ENCODE results near the gene KMT2C.

KMT2C gene

GRCh38 chr7:152180587-152180986 lies 255.2 kb downstream of the KMT2C start:
- no peak for DNase-seq

DNA sequence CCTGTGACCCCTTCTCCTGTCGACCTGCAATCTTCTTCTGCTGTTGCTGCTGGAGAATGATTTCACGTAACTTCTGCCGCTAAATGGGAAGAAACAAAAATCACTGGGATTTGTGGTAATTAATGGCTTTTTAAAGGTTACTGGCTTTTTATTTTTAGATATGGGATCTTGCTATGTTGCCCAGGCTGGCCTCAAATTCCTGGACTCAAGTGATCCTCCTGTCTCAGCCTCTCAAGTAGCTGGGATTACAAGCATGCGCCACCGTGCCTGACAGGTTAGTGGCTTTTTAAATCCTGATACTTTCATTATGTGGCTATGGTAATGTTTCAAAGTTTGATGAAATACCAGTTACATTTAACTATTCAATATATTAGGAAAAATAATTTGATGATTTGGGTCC lies 255.8 kb downstream of the KMT2C start:
- DNase-seq, result no peak

DNA sequence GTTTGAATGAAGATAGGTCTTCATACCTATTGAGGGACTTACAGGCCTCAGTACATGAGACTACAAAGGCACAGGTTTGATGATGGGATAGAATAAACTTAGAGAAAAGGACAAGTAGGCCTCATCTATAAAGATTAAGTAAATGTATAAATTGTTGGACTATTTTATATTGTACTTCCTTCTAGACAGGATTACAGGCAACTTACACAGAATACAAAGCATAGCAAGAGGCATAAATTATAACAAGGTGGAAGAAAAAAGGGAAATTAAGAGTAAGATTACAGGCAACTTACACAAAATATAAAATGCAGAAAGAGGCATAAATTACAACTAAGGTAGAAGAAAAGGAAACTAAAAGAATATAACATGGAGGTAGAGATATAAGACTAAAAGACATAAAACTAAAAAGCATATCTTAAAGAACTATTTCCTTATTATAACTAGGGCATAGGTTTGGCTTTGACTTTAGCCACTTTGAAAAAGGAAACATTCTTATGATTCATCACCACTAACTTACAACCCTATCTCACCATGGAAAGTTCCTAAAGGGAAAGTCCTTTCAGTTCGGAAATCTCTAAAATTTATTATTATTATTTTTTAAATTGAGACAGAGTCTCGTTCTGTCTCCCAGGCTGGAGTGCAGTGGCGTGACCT lies 257.3 kb downstream of the KMT2C start:
- no peak for DNase-seq

DNA sequence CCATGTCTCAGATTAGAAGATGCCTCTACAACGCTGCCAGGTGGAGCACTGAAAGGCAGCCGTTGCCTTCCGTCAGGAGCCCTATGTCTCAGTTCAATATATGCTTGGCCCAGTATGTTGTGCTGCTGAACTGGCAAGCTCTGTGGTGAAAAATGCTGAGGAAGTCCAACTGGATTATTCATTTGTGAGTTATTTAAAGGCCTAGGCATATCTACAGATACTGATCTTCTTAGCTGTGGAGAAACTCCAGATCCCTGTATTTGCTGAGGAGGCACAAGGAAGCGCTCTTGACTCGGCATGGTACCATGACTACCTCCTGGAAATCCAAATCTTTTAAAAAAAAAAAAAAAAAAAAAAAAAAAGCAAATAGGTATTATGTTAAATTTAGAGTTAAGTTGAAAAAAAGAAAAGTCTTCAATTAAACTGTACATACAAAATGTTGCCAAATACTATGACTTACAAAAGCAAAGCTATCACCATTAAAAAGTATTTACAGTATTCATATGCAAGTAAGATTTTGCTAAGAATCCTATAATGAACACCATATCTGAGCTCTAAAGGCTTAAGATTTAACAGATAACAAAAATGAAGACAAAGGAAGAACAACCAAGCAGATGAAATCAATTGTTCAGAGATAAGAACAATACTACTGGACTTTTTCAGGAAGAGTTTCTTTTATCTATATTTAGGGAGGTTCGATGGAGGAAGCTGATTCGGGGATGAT lies 258.0 kb downstream of the KMT2C start:
- DNase-seq, result no peak

- no peak for DNase-seq
Measured at GRCh38 chr7:152176797-152177196, 259.0 kb downstream of the KMT2C start.

DNA sequence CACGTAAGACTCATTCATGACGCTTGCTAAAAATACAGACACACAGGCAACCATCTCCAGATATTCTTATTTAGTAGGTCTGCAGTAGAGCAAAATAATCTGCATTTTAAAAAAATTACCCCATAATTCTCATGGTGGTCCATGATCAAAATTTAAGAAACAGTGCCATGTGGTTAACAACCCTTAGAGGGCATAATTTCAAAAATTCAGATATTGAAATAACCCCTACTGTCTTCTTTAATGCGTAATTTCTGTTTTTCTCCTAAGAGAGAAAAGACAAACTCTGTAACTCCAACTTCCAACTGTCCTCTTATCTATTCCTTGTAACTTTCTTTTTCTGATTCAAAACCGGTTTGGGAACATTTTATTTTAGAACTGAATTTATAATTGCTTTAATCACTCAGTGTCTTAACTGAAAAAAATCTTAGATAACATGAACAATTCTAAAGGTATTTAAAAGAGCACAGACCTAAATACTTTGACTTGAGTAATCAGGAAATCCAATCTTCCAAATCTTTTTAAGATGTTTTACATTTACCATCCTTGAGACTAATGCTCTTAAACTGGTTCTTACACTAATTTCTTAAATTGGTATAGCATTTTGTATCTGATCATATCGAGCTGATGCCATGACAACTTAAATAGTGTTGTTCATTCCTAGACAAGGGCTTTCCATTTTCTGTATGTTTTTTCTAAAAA lies 262.3 kb downstream of the KMT2C start:
- DNase-seq, result no peak

DNA sequence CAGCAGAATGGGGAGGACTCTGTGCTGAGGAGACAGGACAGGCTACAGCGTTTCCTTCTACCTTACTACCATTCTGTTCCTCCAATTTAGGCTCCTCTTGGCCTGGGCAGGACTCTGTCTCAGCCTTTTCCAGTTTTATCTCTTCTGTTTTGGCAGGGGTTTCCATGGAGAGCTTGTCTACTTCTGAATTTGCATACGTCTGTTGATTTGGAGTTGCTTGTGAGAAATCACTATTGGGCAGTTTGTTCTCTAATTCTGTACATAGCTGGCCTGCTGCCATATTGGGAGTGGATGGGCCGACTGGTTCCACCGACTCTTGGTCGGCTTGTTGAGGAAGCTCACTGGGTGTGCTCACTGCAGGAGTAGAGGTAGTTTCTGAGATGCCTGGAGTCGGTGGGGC lies 273.5 kb downstream of the KMT2C start:
- no peak for DNase-seq

DNA sequence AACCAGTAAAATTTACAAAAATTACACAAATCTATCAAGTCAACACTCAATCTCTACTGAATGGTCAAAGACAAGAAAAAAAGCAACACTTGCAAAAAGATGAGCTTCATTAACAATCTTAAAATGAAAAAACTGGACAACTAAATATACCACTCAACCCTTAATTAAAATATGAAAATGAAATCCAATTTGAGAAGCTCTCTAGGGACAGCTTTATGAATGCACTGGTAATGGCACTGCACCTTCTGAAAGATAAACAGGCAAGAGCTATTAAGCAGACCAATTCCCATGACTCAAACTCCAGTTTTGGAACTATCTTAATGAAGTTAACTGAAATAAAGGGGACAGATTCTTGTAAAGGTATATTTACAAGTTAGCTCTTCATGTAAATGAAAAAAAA lies 274.6 kb downstream of the KMT2C start:
- no peak for DNase-seq

DNA sequence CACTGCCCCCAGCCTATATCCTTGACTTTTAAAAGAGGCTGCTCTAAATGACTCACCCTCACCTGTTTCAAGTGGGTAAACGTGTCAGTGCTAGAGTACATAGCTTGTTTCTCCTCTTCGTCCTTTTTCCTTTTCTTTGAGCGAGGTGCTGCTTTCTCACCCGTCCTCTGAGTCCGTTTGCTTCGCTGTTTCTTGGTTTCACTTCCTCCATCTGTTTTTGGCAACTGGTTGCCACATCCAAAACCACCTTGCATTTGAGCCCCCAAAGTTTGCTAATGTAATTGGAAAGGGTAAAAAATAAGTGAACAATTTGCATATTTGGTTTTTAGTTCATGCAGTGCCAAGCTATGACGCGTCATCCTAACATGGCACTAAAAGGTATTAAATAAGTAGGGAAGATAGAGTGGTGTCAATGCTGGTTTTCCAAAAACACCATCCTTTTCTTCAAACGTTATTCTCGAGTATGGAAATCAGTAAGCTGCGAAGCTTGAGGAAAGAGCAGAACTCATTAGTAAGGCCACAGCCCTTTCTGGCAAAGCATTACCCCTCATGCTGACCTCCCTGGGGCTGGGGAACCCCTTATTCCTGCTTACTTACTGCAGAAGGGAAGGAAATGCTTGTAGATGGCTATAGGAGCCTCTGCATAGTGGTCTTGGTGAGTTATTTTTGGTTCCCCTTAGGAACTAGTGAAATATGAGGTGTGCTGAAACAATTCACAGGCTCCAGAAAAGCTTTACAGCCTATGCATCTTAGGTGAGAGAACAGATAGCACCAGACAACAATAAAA lies 276.8 kb downstream of the KMT2C start:
- DNase-seq, result no peak

DNA sequence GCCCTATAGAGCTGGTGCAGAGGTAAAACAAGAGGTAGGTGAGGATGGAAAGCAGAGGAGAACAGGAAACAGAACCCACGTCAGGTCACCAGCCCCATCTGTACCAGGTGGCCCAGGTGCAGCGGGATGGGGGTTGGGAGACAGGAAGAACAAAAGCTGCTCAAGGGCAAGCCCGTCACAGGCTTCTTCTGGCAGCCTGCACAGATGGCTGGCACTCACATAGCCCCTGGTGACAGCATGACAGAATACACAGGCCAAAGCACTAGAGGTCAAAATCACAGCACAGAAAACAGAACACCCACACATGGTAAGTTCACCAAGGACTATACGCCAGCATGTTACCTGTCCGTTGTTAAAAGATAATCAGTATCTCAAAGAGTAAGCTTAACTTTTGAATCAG lies 283.5 kb downstream of the KMT2C start:
- DNase-seq, result no peak

DNA sequence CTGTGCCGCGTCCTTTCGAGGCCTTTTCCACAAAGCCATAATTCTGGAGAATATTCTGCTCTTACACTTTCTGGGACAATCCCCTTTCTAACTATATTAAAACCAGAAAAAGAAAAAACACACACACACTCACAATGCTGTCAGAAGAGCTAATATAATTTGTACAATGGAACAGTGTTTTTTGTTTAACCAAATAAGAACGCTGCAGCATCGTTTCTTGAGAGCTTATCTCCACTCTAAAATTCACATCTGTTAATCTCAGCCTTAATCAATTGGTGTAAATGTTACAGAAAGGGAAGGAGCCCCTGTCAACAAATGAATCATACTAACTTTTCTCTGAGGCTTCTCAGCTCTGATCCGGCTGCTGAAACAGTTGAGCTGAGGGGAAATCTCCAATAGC lies 286.4 kb downstream of the KMT2C start:
- DNase-seq, result no peak

GRCh38 chr7:152148706-152149105 lies 287.1 kb downstream of the KMT2C start:
- no peak for DNase-seq

DNA sequence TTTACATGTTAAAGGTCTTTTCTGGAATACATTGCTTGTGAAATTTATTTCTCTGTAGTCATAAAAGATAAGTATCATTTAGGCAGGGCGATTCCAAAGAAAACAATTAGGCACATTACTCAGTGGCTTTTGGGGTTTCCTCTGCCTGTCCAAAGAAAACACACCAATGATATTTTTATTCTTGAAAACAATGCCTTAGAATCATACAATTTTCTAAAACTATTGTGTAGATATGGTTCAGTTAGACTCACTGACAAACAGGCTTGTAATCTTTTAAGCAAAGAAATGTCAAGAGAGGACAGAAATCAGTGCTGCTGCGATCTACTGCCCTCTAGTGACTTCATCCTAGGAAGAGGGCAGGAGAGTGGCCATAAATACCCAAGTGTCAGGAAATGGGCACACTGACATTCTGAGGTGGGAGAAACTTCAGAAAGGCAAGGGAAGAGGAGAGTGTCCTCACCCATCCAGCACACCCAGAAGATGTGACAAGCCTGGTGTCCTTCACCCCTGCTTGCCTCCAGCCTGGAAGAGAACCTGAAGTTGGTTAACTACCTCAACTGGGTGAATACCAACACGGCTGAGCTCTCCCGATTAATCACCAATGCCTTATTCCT lies 289.8 kb downstream of the KMT2C start:
- DNase-seq, result peak; percentile 10

DNA sequence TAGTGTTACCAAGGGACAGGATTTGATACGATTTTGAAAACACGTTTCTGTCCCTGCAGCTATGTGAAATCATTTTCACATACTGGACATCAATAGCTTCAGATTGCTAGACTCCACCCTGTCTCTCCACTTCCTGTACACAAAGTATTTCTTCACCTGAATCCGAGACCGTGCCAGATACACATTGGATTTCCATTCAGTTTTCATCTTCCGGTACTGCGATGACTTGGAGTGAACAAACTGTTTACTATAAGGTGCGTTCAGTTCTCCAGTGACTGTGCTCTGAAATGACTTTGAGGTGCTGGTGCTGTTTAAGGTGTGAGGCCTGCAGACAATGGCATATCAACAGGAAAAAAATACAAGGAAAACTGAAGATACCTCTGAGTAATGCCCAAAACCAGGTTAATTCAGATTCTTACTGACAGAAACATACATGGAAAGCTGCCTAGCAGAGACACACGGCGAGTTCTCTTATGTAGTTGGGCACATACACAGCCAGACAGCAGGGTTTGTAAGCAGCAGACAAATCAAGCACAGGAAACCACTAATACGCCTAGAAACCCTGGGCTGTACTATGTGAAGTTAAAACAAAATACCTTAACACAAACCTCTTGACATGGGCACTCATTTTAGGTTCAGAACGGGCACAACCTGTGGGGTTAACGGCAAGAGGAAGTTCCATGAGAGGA lies 291.1 kb downstream of the KMT2C start:
- DNase-seq, result no peak

GRCh38 chr7:152142976-152143595 lies 292.7 kb downstream of the KMT2C start:
- DNase-seq, result no peak

DNA sequence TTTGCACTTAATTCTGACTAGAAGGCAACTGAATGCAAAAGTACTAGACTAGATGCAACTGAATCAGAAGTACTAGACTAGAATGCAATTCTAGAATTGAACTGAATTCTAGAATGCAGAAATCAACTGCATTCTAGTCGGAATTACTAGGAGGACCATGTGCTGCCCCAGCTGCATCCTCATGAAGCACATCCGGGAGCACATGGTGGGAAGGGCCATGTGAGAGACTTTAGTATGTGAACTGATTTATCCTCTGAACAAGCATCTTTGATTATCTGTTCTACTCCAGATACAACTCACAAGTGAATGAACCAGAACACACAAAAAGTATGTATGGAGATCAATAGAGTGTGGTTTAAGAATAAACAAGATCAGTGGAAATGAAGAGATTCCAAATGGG lies 295.2 kb downstream of the KMT2C start:
- no peak for DNase-seq

- no peak for DNase-seq
Measured at GRCh38 chr7:152140067-152140466, 295.7 kb downstream of the KMT2C start.

- DNase-seq, result peak; percentile 86
Measured at GRCh38 chr7:152137476-152138025, 298.3 kb downstream of the KMT2C start.

DNA sequence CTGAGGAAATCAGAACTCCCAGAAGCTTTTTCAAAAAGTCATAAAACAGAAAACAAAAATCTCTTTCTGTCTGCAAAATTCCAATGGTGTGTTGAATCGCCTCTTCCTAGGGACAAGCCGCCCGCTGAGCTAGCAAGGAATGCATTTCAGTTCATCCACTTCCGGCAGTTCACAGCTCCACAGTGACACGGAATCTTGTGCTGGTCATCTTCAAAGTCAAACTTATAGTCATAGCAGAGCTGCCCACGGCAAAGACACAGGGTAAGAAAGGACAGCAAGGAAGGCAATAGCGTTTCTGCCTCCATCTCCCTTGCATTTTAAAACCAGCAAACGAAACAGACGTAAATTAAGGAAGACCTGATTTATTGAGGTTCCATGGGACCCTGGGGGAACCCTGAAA lies 299.1 kb downstream of the KMT2C start:
- DNase-seq, result no peak

DNA sequence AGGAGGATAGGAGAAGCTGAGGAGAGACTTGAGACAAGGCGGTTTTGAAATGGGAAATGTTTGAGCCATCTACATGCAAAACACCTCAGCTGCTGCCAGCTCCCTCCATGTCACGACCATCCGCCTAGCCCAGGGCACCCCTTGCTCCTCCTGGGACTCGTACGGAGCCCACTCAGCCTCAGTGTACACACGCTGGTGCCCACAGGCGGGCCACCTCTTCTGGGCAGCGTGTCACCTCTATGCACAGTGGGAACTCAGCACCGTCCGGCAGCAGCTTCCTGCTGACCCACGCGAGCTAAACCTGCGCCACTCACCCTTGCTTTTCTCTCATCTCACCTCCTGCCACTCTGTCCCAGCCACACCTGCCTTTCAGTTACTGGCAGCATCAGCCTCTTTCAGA lies 302.0 kb downstream of the KMT2C start:
- no peak for DNase-seq

- DNase-seq, result no peak
Measured at GRCh38 chr7:152132812-152133211, 303.0 kb downstream of the KMT2C start.

Measured in DMS79 treated with DMSO at 0.1 percent for 48 hours (cell line).